ENCODE results near the gene BUD13.

GRCh38 chr11:116703421-116703820 lies 69.4 kb downstream of the BUD13 start:
- TF ChIP-seq POLR2A (IDR thresholded peaks at IDR 0.05): no peak
- TF ChIP-seq, protein P1, sequence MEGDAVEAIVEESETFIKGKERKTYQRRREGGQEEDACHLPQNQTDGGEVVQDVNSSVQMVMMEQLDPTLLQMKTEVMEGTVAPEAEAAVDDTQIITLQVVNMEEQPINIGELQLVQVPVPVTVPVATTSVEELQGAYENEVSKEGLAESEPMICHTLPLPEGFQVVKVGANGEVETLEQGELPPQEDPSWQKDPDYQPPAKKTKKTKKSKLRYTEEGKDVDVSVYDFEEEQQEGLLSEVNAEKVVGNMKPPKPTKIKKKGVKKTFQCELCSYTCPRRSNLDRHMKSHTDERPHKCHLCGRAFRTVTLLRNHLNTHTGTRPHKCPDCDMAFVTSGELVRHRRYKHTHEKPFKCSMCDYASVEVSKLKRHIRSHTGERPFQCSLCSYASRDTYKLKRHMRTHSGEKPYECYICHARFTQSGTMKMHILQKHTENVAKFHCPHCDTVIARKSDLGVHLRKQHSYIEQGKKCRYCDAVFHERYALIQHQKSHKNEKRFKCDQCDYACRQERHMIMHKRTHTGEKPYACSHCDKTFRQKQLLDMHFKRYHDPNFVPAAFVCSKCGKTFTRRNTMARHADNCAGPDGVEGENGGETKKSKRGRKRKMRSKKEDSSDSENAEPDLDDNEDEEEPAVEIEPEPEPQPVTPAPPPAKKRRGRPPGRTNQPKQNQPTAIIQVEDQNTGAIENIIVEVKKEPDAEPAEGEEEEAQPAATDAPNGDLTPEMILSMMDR (IDR thresholded peaks at IDR 0.05): no peak
